A673 (cell line): ENCODE results near the gene PPP1CA.

Source experiments
- EZH2 ChIP-seq: fragments of 200-600 bp; sonication (generic); IDR thresholded peaks from 2 replicates; pipeline ENCODE4 v1.6.1; 2017; ENCODE audit warnings: borderline replicate concordance, low read depth, mild to moderate bottlenecking, mixed read lengths, antibody characterized with exemption, low read length; ENCODE audit not compliant: poor library complexity, severe bottlenecking
- TF ChIP-seq, protein P1 (sequence below): fragments of 300-800, 200-600 bp; sonication (generic); conservative IDR thresholded peaks from 2 replicates; pipeline ENCODE4 v1.5.1; 2017; ENCODE audit warnings: low read depth, mild to moderate bottlenecking, antibody characterized with exemption, low read length, moderate library complexity, mixed read lengths

- TF ChIP-seq, protein P1, sequence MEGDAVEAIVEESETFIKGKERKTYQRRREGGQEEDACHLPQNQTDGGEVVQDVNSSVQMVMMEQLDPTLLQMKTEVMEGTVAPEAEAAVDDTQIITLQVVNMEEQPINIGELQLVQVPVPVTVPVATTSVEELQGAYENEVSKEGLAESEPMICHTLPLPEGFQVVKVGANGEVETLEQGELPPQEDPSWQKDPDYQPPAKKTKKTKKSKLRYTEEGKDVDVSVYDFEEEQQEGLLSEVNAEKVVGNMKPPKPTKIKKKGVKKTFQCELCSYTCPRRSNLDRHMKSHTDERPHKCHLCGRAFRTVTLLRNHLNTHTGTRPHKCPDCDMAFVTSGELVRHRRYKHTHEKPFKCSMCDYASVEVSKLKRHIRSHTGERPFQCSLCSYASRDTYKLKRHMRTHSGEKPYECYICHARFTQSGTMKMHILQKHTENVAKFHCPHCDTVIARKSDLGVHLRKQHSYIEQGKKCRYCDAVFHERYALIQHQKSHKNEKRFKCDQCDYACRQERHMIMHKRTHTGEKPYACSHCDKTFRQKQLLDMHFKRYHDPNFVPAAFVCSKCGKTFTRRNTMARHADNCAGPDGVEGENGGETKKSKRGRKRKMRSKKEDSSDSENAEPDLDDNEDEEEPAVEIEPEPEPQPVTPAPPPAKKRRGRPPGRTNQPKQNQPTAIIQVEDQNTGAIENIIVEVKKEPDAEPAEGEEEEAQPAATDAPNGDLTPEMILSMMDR, result no peak
- TF ChIP-seq EZH2, result no peak
Measured at GRCh38 chr11:67396259-67396581, 5.4 kb downstream of the PPP1CA start.
